ENCODE results near the gene KIF6.

KIF6 gene

DNA sequence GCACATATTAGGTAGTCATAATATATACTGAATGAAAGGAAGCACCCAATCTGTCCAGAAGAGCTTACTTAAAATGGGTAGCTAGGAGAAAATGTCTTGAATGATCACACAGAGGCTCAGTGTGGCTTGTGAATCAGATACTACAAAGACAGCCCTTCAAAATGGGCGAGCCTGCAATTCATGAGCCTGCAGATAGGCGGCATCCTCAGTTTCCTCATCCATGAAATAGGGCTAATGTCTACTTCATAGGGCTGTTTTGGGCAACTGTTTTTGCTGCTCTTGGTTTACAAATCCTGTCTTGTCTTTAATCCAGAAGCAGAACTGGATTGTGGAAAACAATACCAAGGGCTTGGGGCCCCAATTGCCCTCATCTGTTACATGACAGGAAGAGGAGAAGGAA, 273.4 kb downstream of the KIF6 start:
- no peak overlapping the region for H3K27ac ChIP-seq (replicated peaks)
- DNase-seq (ENCODE audit: low read depth in 1 of 2, low spot score in 1 of 2), result no peak
- no peak overlapping the region for H3K4me3 ChIP-seq (replicated peaks; ENCODE audit: insufficient read depth, low read length)
- TF ChIP-seq, protein P1, sequence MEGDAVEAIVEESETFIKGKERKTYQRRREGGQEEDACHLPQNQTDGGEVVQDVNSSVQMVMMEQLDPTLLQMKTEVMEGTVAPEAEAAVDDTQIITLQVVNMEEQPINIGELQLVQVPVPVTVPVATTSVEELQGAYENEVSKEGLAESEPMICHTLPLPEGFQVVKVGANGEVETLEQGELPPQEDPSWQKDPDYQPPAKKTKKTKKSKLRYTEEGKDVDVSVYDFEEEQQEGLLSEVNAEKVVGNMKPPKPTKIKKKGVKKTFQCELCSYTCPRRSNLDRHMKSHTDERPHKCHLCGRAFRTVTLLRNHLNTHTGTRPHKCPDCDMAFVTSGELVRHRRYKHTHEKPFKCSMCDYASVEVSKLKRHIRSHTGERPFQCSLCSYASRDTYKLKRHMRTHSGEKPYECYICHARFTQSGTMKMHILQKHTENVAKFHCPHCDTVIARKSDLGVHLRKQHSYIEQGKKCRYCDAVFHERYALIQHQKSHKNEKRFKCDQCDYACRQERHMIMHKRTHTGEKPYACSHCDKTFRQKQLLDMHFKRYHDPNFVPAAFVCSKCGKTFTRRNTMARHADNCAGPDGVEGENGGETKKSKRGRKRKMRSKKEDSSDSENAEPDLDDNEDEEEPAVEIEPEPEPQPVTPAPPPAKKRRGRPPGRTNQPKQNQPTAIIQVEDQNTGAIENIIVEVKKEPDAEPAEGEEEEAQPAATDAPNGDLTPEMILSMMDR (IDR thresholded peaks at IDR 0.05; ENCODE audit: insufficient read depth, low read length), result peak; percentile 24
- TF ChIP-seq, protein P2, sequence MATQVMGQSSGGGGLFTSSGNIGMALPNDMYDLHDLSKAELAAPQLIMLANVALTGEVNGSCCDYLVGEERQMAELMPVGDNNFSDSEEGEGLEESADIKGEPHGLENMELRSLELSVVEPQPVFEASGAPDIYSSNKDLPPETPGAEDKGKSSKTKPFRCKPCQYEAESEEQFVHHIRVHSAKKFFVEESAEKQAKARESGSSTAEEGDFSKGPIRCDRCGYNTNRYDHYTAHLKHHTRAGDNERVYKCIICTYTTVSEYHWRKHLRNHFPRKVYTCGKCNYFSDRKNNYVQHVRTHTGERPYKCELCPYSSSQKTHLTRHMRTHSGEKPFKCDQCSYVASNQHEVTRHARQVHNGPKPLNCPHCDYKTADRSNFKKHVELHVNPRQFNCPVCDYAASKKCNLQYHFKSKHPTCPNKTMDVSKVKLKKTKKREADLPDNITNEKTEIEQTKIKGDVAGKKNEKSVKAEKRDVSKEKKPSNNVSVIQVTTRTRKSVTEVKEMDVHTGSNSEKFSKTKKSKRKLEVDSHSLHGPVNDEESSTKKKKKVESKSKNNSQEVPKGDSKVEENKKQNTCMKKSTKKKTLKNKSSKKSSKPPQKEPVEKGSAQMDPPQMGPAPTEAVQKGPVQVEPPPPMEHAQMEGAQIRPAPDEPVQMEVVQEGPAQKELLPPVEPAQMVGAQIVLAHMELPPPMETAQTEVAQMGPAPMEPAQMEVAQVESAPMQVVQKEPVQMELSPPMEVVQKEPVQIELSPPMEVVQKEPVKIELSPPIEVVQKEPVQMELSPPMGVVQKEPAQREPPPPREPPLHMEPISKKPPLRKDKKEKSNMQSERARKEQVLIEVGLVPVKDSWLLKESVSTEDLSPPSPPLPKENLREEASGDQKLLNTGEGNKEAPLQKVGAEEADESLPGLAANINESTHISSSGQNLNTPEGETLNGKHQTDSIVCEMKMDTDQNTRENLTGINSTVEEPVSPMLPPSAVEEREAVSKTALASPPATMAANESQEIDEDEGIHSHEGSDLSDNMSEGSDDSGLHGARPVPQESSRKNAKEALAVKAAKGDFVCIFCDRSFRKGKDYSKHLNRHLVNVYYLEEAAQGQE (IDR thresholded peaks at IDR 0.05; ENCODE audit: insufficient replicate concordance, low read depth), result no peak
- no peaks in the 10 kb centered on the region for H3K27me3 ChIP-seq (ENCODE audit: insufficient read depth, poor library complexity, severe bottlenecking)

DNA sequence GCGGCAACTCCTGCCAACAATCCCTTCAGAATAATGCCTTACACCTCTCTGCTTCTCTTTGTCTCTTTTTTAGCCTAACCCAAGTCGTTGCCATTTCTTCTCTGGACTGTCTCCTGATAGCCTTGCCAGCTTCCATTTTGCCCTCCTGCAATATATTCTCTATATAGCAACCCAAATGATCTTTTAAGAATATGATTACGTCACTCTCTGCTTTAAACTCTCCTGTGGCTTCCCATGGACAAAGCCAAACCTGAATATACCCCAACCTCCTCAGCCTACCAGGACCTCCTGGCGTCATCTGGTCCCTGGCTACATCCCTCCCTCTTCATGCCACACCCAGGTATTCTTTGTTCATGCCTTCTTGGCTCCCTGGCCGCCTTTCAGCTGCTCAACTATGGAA, 276.2 kb downstream of the KIF6 start:
- TF ChIP-seq, protein P2 (IDR thresholded peaks at IDR 0.05; ENCODE audit: insufficient replicate concordance, low read depth), result no peak
- no peak for TF ChIP-seq POLR2AphosphoS5 (IDR thresholded peaks at IDR 0.05; ENCODE audit: low read depth)
- TF ChIP-seq SPI1 (IDR thresholded peaks at IDR 0.05; ENCODE audit: borderline replicate concordance, low read depth), result no peak
- TF ChIP-seq, protein P1 (IDR thresholded peaks at IDR 0.05; ENCODE audit: insufficient read depth, low read length), result no peak
- no peak for TF ChIP-seq GABPA (IDR thresholded peaks at IDR 0.05; ENCODE audit: low read depth)
- Histone ChIP-seq H3K27me3 (ENCODE audit: insufficient read depth, poor library complexity, severe bottlenecking) (no peaks in the 10 kb centered on the region), H3K27ac (replicated peaks) (no peak overlapping the region), H3K4me3 (replicated peaks; ENCODE audit: insufficient read depth, low read length) (no peak overlapping the region)
- no peak for DNase-seq (ENCODE audit: low read depth in 1 of 2, low spot score in 1 of 2)

DNA sequence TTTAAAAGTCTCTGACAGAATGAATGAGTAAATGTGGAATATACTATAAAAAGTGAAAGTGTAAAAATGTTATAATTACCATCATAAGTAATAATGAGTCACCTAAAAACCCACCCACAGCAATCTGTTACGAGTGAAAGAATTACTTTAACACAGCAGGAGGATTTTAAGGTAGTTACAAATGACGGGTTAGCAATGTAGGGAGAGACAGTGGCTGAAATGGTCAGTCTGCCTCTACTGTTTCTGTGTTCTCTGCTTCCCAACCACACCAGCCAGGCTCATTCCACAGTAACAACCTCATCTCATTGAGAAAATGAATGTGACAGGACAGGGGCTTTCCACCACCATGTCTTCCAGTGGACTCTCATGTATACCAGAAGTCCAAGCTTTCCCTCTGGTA, 278.3 kb downstream of the KIF6 start:
- no peak overlapping the region for H3K27ac ChIP-seq (replicated peaks)
- H3K27me3 ChIP-seq (ENCODE audit: insufficient read depth, poor library complexity, severe bottlenecking), result no peaks in the 10 kb centered on the region
- H3K4me3 ChIP-seq (replicated peaks; ENCODE audit: insufficient read depth, low read length), result no peak overlapping the region
- no peak for DNase-seq (ENCODE audit: low read depth in 1 of 2, low spot score in 1 of 2)
- no peak for TF ChIP-seq SPI1 (IDR thresholded peaks at IDR 0.05; ENCODE audit: borderline replicate concordance, low read depth)
- no peak for TF ChIP-seq GABPA (IDR thresholded peaks at IDR 0.05; ENCODE audit: low read depth)
- TF ChIP-seq, protein P1 (IDR thresholded peaks at IDR 0.05; ENCODE audit: insufficient read depth, low read length), result no peak
- TF ChIP-seq POLR2AphosphoS5 (IDR thresholded peaks at IDR 0.05; ENCODE audit: low read depth), result no peak
- TF ChIP-seq, protein P2 (IDR thresholded peaks at IDR 0.05; ENCODE audit: insufficient replicate concordance, low read depth), result no peak
